ENCODE data around the gene DNAJC11. TPM values are rescaled to one million over a fixed set of nuclear protein-coding genes. Genes with fewer than 3 reads are reported as not detected.

DNAJC11 gene
- total and polyA plus RNA-seq, 2 experiments from 2014 or later = 35.3 to 39.5 TPM

DNA sequence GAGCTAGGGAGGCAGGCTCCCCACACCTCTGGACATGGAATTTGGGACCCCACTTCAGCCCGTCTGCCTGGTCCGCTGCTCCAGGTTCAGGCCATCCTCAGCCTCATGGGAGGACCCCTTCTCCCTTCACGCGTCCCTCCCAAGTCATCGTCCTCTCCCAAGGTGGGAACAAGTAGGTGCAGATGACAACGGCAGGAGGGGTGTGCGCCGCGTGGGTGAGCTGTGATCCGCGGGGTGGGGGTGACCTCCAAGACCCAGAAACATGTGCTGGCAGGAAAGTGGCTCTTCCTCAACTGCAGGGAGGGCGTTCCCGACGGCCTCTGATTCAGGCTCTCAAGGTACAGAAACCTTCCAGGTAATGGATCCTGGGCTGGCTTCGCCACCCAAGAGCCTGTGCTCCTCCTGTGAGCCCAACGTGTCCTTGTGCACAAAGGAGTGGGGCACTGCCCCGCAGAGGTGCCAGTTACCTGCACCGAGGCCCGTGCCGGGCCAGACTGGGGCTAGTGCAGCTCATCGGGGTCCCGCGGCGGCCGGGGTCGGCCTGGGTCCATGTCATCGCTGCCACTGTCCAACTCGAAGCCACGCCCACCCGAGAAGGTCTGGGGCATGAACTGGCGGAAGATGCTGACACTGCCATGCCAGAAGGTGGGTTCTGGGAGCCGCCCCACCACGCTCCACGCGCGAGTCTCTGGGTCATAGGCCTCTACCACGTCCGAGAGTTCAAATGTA is 108.6 kb downstream of the DNAJC11 start:
- Histone ChIP-seq H3K9me3 (ENCODE audit: low read depth) (no peaks in the 10 kb centered on the region), H3K4me1 (ENCODE audit: insufficient read depth) (no peaks in the 10 kb centered on the region), H3K4me2 (no peak overlapping the region), H3K79me2 (peaks cover 20% of the 10 kb centered on the region), H3K36me3 (replicated peaks; ENCODE audit: insufficient read depth, low read depth) (no peaks in the 10 kb centered on the region), H2AFZ (no peak overlapping the region), H4K20me1 (ENCODE audit: insufficient read depth, poor library complexity, severe bottlenecking) (peaks cover 9% of the 10 kb centered on the region), H3K9me2 (replicated peaks; ENCODE audit: insufficient read depth) (no peaks in the 10 kb centered on the region), H3K27ac (no peak overlapping the region), H3K4me3 (no peak overlapping the region), H3K27me3 (no peaks in the 10 kb centered on the region)
- no peak for DNase-seq (ENCODE audit: low spot score)
- 96% methylated on average over 37 of the region's 38 CpGs for WGBS (ENCODE audit: low lambda C conversion rate, missing lambda C conversion rate)
- TF ChIP-seq EZH2phosphoT487 (IDR thresholded peaks at IDR 0.05; ENCODE audit: low read depth, severe bottlenecking, unreplicated experiment) (no peak), EZH2 (IDR thresholded peaks at IDR 0.05; ENCODE audit: borderline replicate concordance) (no peak), CTCF (IDR thresholded peaks at IDR 0.05; ENCODE audit: poor library complexity) (no peak)

DNA sequence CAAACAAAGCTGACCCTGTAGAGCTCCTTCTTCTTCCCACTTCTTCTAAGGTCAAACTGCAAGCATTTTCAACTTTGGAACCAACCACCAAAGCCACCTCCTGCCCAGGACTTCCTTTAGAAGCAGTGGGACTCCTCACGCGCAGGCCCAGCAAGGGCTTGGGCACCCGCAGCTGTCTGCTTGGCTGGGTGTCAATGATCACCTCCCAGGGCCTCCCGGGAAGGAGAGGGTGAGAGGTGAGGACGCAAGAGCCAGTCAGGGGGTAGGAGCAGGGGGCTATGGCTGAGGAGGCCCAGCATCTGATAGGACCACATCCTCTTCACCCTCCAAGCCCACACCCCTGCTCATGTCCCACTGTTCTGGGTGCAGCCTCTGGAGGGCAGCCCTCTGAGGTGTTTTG is 109.2 kb downstream of the DNAJC11 start:
- Histone ChIP-seq H3K27ac (no peak overlapping the region), H4K20me1 (ENCODE audit: insufficient read depth, poor library complexity, severe bottlenecking) (peaks cover 7% of the 10 kb centered on the region), H3K36me3 (replicated peaks; ENCODE audit: insufficient read depth, low read depth) (no peaks in the 10 kb centered on the region), H3K4me3 (no peak overlapping the region), H2AFZ (no peak overlapping the region), H3K4me2 (no peak overlapping the region), H3K9me2 (replicated peaks; ENCODE audit: insufficient read depth) (no peaks in the 10 kb centered on the region), H3K27me3 (no peaks in the 10 kb centered on the region), H3K4me1 (ENCODE audit: insufficient read depth) (no peaks in the 10 kb centered on the region), H3K79me2 (peaks cover 14% of the 10 kb centered on the region), H3K9me3 (ENCODE audit: low read depth) (no peaks in the 10 kb centered on the region)
- 57% methylated on average over 5 of the region's 5 CpGs for WGBS (ENCODE audit: low lambda C conversion rate, missing lambda C conversion rate)
- no peak for DNase-seq (ENCODE audit: low spot score)
- TF ChIP-seq EZH2phosphoT487 (IDR thresholded peaks at IDR 0.05; ENCODE audit: low read depth, severe bottlenecking, unreplicated experiment) (no peak), EZH2 (IDR thresholded peaks at IDR 0.05; ENCODE audit: borderline replicate concordance) (no peak), CTCF (IDR thresholded peaks at IDR 0.05; ENCODE audit: poor library complexity) (no peak)

DNA sequence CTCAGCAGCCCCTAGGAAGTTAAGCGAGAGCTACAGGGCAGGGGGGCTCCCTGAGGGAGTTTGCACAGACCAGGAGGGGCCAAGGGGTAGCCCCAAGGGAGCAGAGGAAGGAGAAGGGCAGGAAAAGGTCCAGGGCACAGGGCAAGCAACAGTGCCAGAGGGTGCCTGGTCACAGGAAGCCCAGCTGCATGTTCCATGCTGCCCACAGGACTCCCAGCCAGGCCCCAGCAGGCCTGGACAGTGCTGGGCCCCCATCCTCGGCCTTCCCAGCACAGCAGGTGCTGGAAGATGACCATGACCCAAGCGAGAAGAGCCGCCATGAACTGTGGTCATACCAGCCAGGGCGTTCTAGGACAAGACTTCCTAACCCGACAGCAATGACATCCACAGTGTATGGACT is 110.0 kb downstream of the DNAJC11 start:
- Histone ChIP-seq H3K4me3 (no peak overlapping the region), H3K9me2 (replicated peaks; ENCODE audit: insufficient read depth) (no peaks in the 10 kb centered on the region), H3K27me3 (no peaks in the 10 kb centered on the region), H2AFZ (no peak overlapping the region), H3K27ac (no peak overlapping the region), H4K20me1 (ENCODE audit: insufficient read depth, poor library complexity, severe bottlenecking) (peaks cover 5% of the 10 kb centered on the region), H3K9me3 (ENCODE audit: low read depth) (no peaks in the 10 kb centered on the region), H3K4me2 (no peak overlapping the region), H3K36me3 (replicated peaks; ENCODE audit: insufficient read depth, low read depth) (no peaks in the 10 kb centered on the region), H3K4me1 (ENCODE audit: insufficient read depth) (no peaks in the 10 kb centered on the region), H3K79me2 (peaks cover 6% of the 10 kb centered on the region)
- WGBS (ENCODE audit: low lambda C conversion rate, missing lambda C conversion rate) = 76% methylated on average over 6 of the region's 6 CpGs
- DNase-seq (ENCODE audit: low spot score) = no peak
- TF ChIP-seq EZH2 (IDR thresholded peaks at IDR 0.05; ENCODE audit: borderline replicate concordance) = no peak
- no peak for TF ChIP-seq EZH2phosphoT487 (IDR thresholded peaks at IDR 0.05; ENCODE audit: low read depth, severe bottlenecking, unreplicated experiment)
- TF ChIP-seq CTCF (IDR thresholded peaks at IDR 0.05; ENCODE audit: poor library complexity) = no peak

Data from hepatocyte (in vitro differentiated cells).